IMR-90 (cell line): Measurements from ENCODE around the gene ZCCHC7. TPM values are rescaled to one million over a fixed set of nuclear protein-coding genes. Genes with fewer than 3 reads are reported as not detected.
A peak's percentile ranks its signal among the peaks of the same experiment; 100 is the strongest.

Experiments used
- ATAC-seq: fragments of 200-7000 bp; cut with Tn5 transposase; 2 replicates; pipeline ENCODE4 v1.9.1; 2020; ENCODE audit warnings: low read depth, mild to moderate bottlenecking, moderate library complexity
- BruUV-seq: library from RNA; stranded (reverse); fragments of 400-500 nt; replicated peaks from 2 replicates; lab custom pipeline; 2021; lab: Mats Ljungman, UMichigan
- CTCF ChIA-PET: fragments of 300-600 bp; formaldehyde crosslinking; extraction: SDS; loops from one replicate; lab custom pipeline; 2021; ENCODE audit warnings: antibody characterized with exemption; lab: Yijun Ruan, JAX
- POLR2A ChIA-PET: fragments of 300-600 bp; sonication (Branson Sonifier 250); formaldehyde crosslinking; loops from one replicate; lab custom pipeline; 2022; ENCODE audit warnings: antibody characterized with exemption; ENCODE audit not compliant: unreplicated experiment; lab: Charles Lee
- DNase-seq: peaks from one replicate; pipeline ENCODE4 v3.0.0; 2013
- H2AFZ ChIP-seq: replicated peaks from 2 replicates; pipeline ENCODE3; 2013; ENCODE audit warnings: low read length, mild to moderate bottlenecking; ENCODE audit not compliant: poor library complexity
- H2AK5ac ChIP-seq: 2 replicates; pipeline ENCODE4 v1.6.1; 2013; ENCODE audit warnings: low read depth, low read length, inconsistent platforms
- H2AK9ac ChIP-seq: replicated peaks from 2 replicates; pipeline ENCODE3; 2013; ENCODE audit warnings: mild to moderate bottlenecking, low read depth, low read length, moderate library complexity; ENCODE audit not compliant: poor library complexity
- H2BK120ac ChIP-seq: 2 replicates; pipeline ENCODE4 v1.6.1; 2013; ENCODE audit warnings: low read depth, low read length, inconsistent platforms
- H2BK15ac ChIP-seq: 3 replicates; pipeline ENCODE4 v1.6.1; 2013; ENCODE audit warnings: low read depth, low read length, inconsistent platforms
- H2BK20ac ChIP-seq: 2 replicates; pipeline ENCODE4 v1.6.1; 2013; ENCODE audit warnings: low read depth, mild to moderate bottlenecking, inconsistent platforms, low read length, moderate library complexity
- H2BK5ac ChIP-seq: 2 replicates; pipeline ENCODE4 v1.6.1; 2013; ENCODE audit warnings: mild to moderate bottlenecking, low read depth, low read length, inconsistent platforms; ENCODE audit not compliant: poor library complexity, severe bottlenecking
- H3K14ac ChIP-seq: replicated peaks from 2 replicates; pipeline ENCODE4 v1.6.1; 2013; ENCODE audit warnings: low read depth, low read length, inconsistent platforms
- H3K18ac ChIP-seq: 2 replicates; pipeline ENCODE4 v1.6.1; 2013; ENCODE audit warnings: low read depth, low read length, control low read depth
- H3K23ac ChIP-seq: 2 replicates; pipeline ENCODE4 v1.6.1; 2013; ENCODE audit warnings: low read depth, low read length, inconsistent platforms
- H3K27ac ChIP-seq: 2 replicates; pipeline ENCODE4 v1.5.1; 2013; ENCODE audit warnings: mild to moderate bottlenecking, control low read depth, low read length; ENCODE audit not compliant: insufficient read depth
- H3K27me3 ChIP-seq: 2 replicates; pipeline ENCODE4 v1.6.1; 2013; ENCODE audit warnings: low read length; ENCODE audit not compliant: control insufficient read depth, insufficient read depth
- H3K36me3 ChIP-seq: 2 replicates; pipeline ENCODE4 v1.6.1; 2013; ENCODE audit warnings: low read length, mixed read lengths; ENCODE audit not compliant: control insufficient read depth, insufficient read depth
- H3K4ac ChIP-seq: 2 replicates; pipeline ENCODE4 v1.6.1; 2013; ENCODE audit warnings: low read depth, low read length, inconsistent platforms
- H3K4me1 ChIP-seq: 2 replicates; pipeline ENCODE4 v1.6.1; 2013; ENCODE audit warnings: low read length, mixed read lengths; ENCODE audit not compliant: control insufficient read depth, insufficient read depth
- H3K4me2 ChIP-seq: 2 replicates; pipeline ENCODE4 v1.6.1; 2013; ENCODE audit warnings: low read depth, mild to moderate bottlenecking, control low read depth, low read length, moderate library complexity
- H3K4me3 ChIP-seq: 2 replicates; pipeline ENCODE4 v1.5.1; 2013; ENCODE audit warnings: low read depth, mild to moderate bottlenecking, control low read depth, low read length, moderate library complexity; ENCODE audit not compliant: insufficient read depth
- H3K56ac ChIP-seq: 2 replicates; pipeline ENCODE4 v1.6.1; 2013; ENCODE audit warnings: low read length, inconsistent platforms; ENCODE audit not compliant: insufficient read depth; ENCODE audit errors: extremely low read depth
- H3K79me1 ChIP-seq, 2 experiments: 2 replicates each; pipeline ENCODE4 v1.6.1; 2013; ENCODE audit warnings: low read length in 2 of 2, inconsistent platforms in 1 of 2, low read depth in 1 of 2
- H3K9ac ChIP-seq: 2 replicates; pipeline ENCODE4 v1.6.1; 2013; ENCODE audit warnings: low read depth, low read length, control low read depth
- H3K9me1 ChIP-seq: 2 replicates; pipeline ENCODE4 v1.6.1; 2013; ENCODE audit warnings: low read length, inconsistent platforms; ENCODE audit not compliant: insufficient read depth
- H3K9me3 ChIP-seq: 2 replicates; pipeline ENCODE4 v1.6.1; 2013; ENCODE audit warnings: low read length; ENCODE audit not compliant: control insufficient read depth, insufficient read depth
- H4K20me1 ChIP-seq: 2 replicates; pipeline ENCODE4 v1.6.1; 2013; ENCODE audit warnings: low read length, inconsistent platforms; ENCODE audit not compliant: insufficient read depth
- H4K5ac ChIP-seq: 2 replicates; pipeline ENCODE4 v1.6.1; 2013; ENCODE audit warnings: mild to moderate bottlenecking, low read depth, low read length, control low read depth
- H4K8ac ChIP-seq, 2 experiments: 2 replicates each; pipeline ENCODE4 v1.6.1; 2013; ENCODE audit warnings: low read depth in 2 of 2, low read length in 2 of 2, control low read depth in 1 of 2, inconsistent platforms in 1 of 2
- H4K91ac ChIP-seq: 2 replicates; pipeline ENCODE4 v1.6.1; 2013; ENCODE audit warnings: low read depth, low read length, inconsistent platforms; ENCODE audit not compliant: insufficient read depth
- BHLHE40 ChIP-seq: fragments of 150-350 bp; IDR thresholded peaks from 2 replicates; pipeline ENCODE4 v1.6.1; 2016; ENCODE audit warnings: mild to moderate bottlenecking, low read depth, low read length
- CEBPB ChIP-seq: IDR thresholded peaks from 2 replicates; pipeline ENCODE4 v1.6.1; 2012; ENCODE audit warnings: low read depth, low read length, improper control_type of control experiment
- CHD1 ChIP-seq: IDR thresholded peaks from 2 replicates; pipeline ENCODE4 v1.6.1; 2012; ENCODE audit warnings: low read depth, low read length, improper control_type of control experiment
- CTCF ChIP-seq: conservative IDR thresholded peaks from 2 replicates; pipeline ENCODE4 v1.5.1; 2012; ENCODE audit warnings: mild to moderate bottlenecking, low read depth, low read length, improper control_type of control experiment
- FOS ChIP-seq: fragments of 150-350 bp; IDR thresholded peaks from 2 replicates; pipeline ENCODE4 v1.6.1; 2016; ENCODE audit warnings: low read depth, low read length
- MAFK ChIP-seq: IDR thresholded peaks from 2 replicates; pipeline ENCODE4 v1.6.1; 2012; ENCODE audit warnings: low read depth, low read length, improper control_type of control experiment
- MAZ ChIP-seq: IDR thresholded peaks from 2 replicates; pipeline ENCODE4 v1.6.1; 2012; ENCODE audit warnings: low read depth, mild to moderate bottlenecking, low read length, improper control_type of control experiment, moderate library complexity, borderline replicate concordance
- MXI1 ChIP-seq: IDR thresholded peaks from 2 replicates; pipeline ENCODE4 v1.6.1; 2012; ENCODE audit warnings: low read depth, mild to moderate bottlenecking, low read length, moderate library complexity, borderline replicate concordance
- NFE2L2 ChIP-seq: fragments of 150-350 bp; IDR thresholded peaks from 2 replicates; pipeline ENCODE4 v1.6.1; 2016; ENCODE audit warnings: low read depth, mild to moderate bottlenecking, low read length
- POLR2A ChIP-seq: IDR thresholded peaks from 2 replicates; pipeline ENCODE4 v1.6.1; 2012; ENCODE audit warnings: mild to moderate bottlenecking, low read depth, low read length
- RAD21 ChIP-seq: IDR thresholded peaks from 2 replicates; pipeline ENCODE4 v1.6.1; 2012; ENCODE audit warnings: low read length, improper control_type of control experiment
- RCOR1 ChIP-seq: IDR thresholded peaks from 2 replicates; pipeline ENCODE4 v1.6.1; 2012; ENCODE audit warnings: mild to moderate bottlenecking, low read length, improper control_type of control experiment; ENCODE audit not compliant: insufficient replicate concordance
- RFX5 ChIP-seq: IDR thresholded peaks from 2 replicates; pipeline ENCODE4 v1.8.0; 2012; ENCODE audit warnings: low read depth, mild to moderate bottlenecking, low read length, moderate library complexity
- SMC3 ChIP-seq: fragments of 150-350 bp; IDR thresholded peaks from 2 replicates; pipeline ENCODE4 v1.6.1; 2016; ENCODE audit warnings: low read depth, mild to moderate bottlenecking, antibody characterized with exemption, low read length, moderate library complexity
- USF2 ChIP-seq: fragments of 150-350 bp; IDR thresholded peaks from 2 replicates; pipeline ENCODE4 v1.6.1; 2017; ENCODE audit warnings: mild to moderate bottlenecking, antibody characterized with exemption, low read length, low read depth
- WGBS, 2 experiments: methylation state at CpG; one replicate each; pipeline versions ENCODE4 v1.1.5 to v1.1.7; 2013; ENCODE audit warnings: missing lambda C conversion rate in 2 of 2; ENCODE audit not compliant: insufficient read length in 1 of 2; ENCODE audit errors: extremely low coverage in 2 of 2; 5-methylcytosine and 5-hydroxymethylcytosine counted together
- dilution Hi-C: fragments of 300-500 bp; cut with HindIII; formaldehyde crosslinking; loops from one replicate; pipeline ENCODE4 v1.14.3; 2018; ENCODE audit warnings: low sequenced_read_pairs; ENCODE audit not compliant: unreplicated experiment
- in situ Hi-C: fragments of 300-500 bp; cut with MboI; formaldehyde crosslinking; loops from 3 replicates; pipeline ENCODE4 v1.14.3; 2019; ENCODE audit warnings: low sequenced_read_pairs, inconsistent platforms, mixed read lengths
- intact Hi-C: fragments of 100-400 bp; cut with micrococcal nuclease; formaldehyde crosslinking; loops from 2 replicates; pipeline ENCODE4 v1.10.0; 2022
- polyA plus RNA-seq, 3 experiments: library from polyadenylated mRNA; depleted of rRNA; stranded (reverse); fragments of >200 nt; gene quantifications; 2 replicates each; pipeline ENCODE4 v1.2.3, GENCODE V29; 2012; ENCODE audit warnings: low replicate concordance in 1 of 3
- total RNA-seq: library from RNA; depleted of rRNA; stranded (reverse); fragments of >200 nt; gene quantifications from 2 replicates; pipeline ENCODE4 v1.2.3, GENCODE V29; 2012

Gene ZCCHC7
- total and polyA plus RNA-seq, 2 of the 4 experiments (the other 2 are of a cell fraction) = 13.6 to 28.7 TPM

- ChIA-PET CTCF (interaction anchor here (0.6 kb wide), 1 partner anchor 31 kb away, joined by 3 read pairs; no protein-coding TSS in a partner anchor), POLR2A (no interaction called here)
- peak; percentile 58 for DNase-seq
- ATAC-seq = peak; percentile 54
- no TSS peak for BruUV-seq
- Histone ChIP-seq H3K27ac (no peak overlapping the region), H2BK15ac (no peak overlapping the region), H3K18ac (no peak overlapping the region), H3K4ac (no peak overlapping the region), H2BK5ac (no peak overlapping the region), H2BK120ac (no peak overlapping the region), H3K9me1 (peaks cover 2% of the 10 kb centered on the region; the same call in 1 of the 2 replicates), H4K5ac (no peak overlapping the region), H3K79me1 (no peaks in the 10 kb centered on the region), H4K91ac (no peak overlapping the region), H2AK9ac (no peak overlapping the region), H3K9me3 (no peaks in the 10 kb centered on the region), H3K4me2 (no peak overlapping the region), H3K23ac (no peak overlapping the region), H4K8ac (no peak overlapping the region), H3K36me3 (no peaks in the 10 kb centered on the region), H3K9ac (no peak overlapping the region), H3K4me1 (0 out of 2 replicates have a peak, but pooled peaks cover 2% of the 10 kb centered on the region), H2BK20ac (no peak overlapping the region), H4K20me1 (no peaks in the 10 kb centered on the region; the same call in 1 of the 2 replicates), H2AK5ac (no peak overlapping the region), H3K56ac (no peak overlapping the region), H3K4me3 (no peak overlapping the region), H3K14ac (no peak overlapping the region), H2AFZ (no peak overlapping the region), H3K27me3 (peaks cover 9% of the 10 kb centered on the region)
- dilution Hi-C loops (no loop called here), intact Hi-C loops (no loop called here), in situ Hi-C loops (loop anchor here (10.0 kb wide), 1 partner anchor 57 kb away; no protein-coding TSS in a partner anchor)
- 62% methylated on average over 11 of the region's 20 CpGs; no CpG with 5 or more reads in 1 of the 2 experiments for WGBS, 2 experiments
- TF ChIP-seq CTCF (no peak), RAD21 (no peak), POLR2A (no peak), USF2 (no peak), SMC3 (no peak), CHD1 (no peak), MXI1 (no peak), RCOR1 (no peak), CEBPB (no peak), NFE2L2 (no peak), MAZ (no peak), RFX5 (no peak), FOS (no peak), MAFK (no peak), BHLHE40 (no peak)
These were observed 251.4 kb downstream of the ZCCHC7 start for GRCh38 chr9:37371565-37372464.
